BJ (cell line): Measurements from ENCODE around the gene GSTO1. TPM values are rescaled to one million over a fixed set of nuclear protein-coding genes. Genes with fewer than 3 reads are reported as not detected.

ENCODE experiments used
- CTCF ChIA-PET: fragments of 350-600 bp; formaldehyde crosslinking; extraction: SDS; loops from one replicate; lab custom pipeline; 2021; ENCODE audit warnings: antibody characterized with exemption, inconsistent platforms; lab: Yijun Ruan, JAX
- POLR2A ChIA-PET: fragments of 300-600 bp; sonication (Branson Sonifier 250); formaldehyde crosslinking; extraction: SDS; loops from one replicate; lab custom pipeline; 2021; ENCODE audit warnings: antibody characterized with exemption; lab: Charles Lee
- DNase-seq: peaks from one replicate; pipeline ENCODE4 v3.0.0-alpha.2; 2011; ENCODE audit warnings: low read depth
- H3K27me3 ChIP-seq: 2 replicates; pipeline ENCODE4 v1.6.0; 2011; ENCODE audit warnings: low read length; ENCODE audit not compliant: control insufficient read depth, insufficient read depth
- H3K36me3 ChIP-seq: 2 replicates; pipeline ENCODE4 v1.5.1; 2011; ENCODE audit warnings: low read length; ENCODE audit not compliant: control insufficient read depth, insufficient read depth
- H3K4me3 ChIP-seq: 2 replicates; pipeline ENCODE4 v1.5.1; 2011; ENCODE audit warnings: low read depth, mild to moderate bottlenecking, control low read depth, low read length
- CTCF ChIP-seq: IDR thresholded peaks from 2 replicates; pipeline ENCODE4 v1.5.1; 2011; ENCODE audit warnings: low read depth, mild to moderate bottlenecking, control low read depth, inconsistent platforms, low read length, moderate library complexity; ENCODE audit not compliant: insufficient read depth
- polyA minus RNA-seq: library from RNA; depleted of rRNA, polyadenylated mRNA; stranded (reverse); fragments of >200 nt; gene quantifications from 2 replicates; pipeline ENCODE4 v1.2.3, GENCODE V29; 2011; rRNA and poly(A)+ RNA removed
- polyA plus RNA-seq: library from polyadenylated mRNA; depleted of rRNA; stranded (reverse); fragments of >200 nt; gene quantifications from 2 replicates; pipeline ENCODE4 v1.2.3, GENCODE V29; 2011; rRNA removed

The GSTO1 gene
- polyA plus RNA-seq (79.3 and 149 TPM in 2 replicates), polyA minus RNA-seq (29.9 and 36.8 TPM in 2 replicates)

GRCh38 chr10:104254493-104255310 lies at the start of gene GSTO1:
Gene GSTO1 (plus strand): TSS chr10:104254892. CDS start chr10:104254929, 37 bp downstream.
- ChIA-PET CTCF (interaction anchor here (0.6 to 2.1 kb wide), 4 partner anchors 20 to 301 kb away, joined by 3 to 14 read pairs (median 4); no protein-coding TSS in a partner anchor), POLR2A (interaction anchor here (0.6 kb wide), 1 partner anchor 15 kb away, joined by 8 read pairs; no protein-coding TSS in a partner anchor)
- peak; percentile 24; the same call in 1 of the 2 replicates for TF ChIP-seq CTCF
- peak within 1 kb of the TSS; percentile 85 for H3K4me3 ChIP-seq
- H3K36me3 ChIP-seq, result peaks cover 5% of the 10 kb centered on the region
- peaks cover 1% of the 10 kb centered on the region; the same call in 1 of the 2 replicates for H3K27me3 ChIP-seq
- no peak for DNase-seq

- Histone ChIP-seq H3K36me3 (no peaks in the 10 kb centered on the region), H3K27me3 (peaks cover 1% of the 10 kb centered on the region; the same call in 1 of the 2 replicates), H3K4me3 (no peak overlapping the region)
- CTCF ChIA-PET, result interaction anchor here (0.6 kb wide), 1 partner anchor 318 kb away, joined by 3 read pairs; no protein-coding TSS in a partner anchor
- no peak for TF ChIP-seq CTCF
- DNase-seq, result no peak
- POLR2A ChIA-PET, result no interaction called here
These were observed 46.0 kb upstream of the GSTO1 start for GRCh38 chr10:104208730-104209129.

- Histone ChIP-seq H3K36me3 (no peaks in the 10 kb centered on the region), H3K27me3 (peaks cover 1% of the 10 kb centered on the region; the same call in 1 of the 2 replicates), H3K4me3 (no peak overlapping the region)
- ChIA-PET POLR2A (no interaction called here), CTCF (interaction anchor here (0.7 to 2.2 kb wide), 7 partner anchors 11 to 322 kb away, joined by 3 to 12 read pairs (median 3); no protein-coding TSS in a partner anchor)
- TF ChIP-seq CTCF, result peak; percentile 65
- no peak for DNase-seq
These were observed 45.0 kb upstream of the GSTO1 start for GRCh38 chr10:104209575-104210198.

- no peak for TF ChIP-seq CTCF
- no peak for DNase-seq
- CTCF ChIA-PET, result interaction anchor here (0.5 to 1.2 kb wide), 2 partner anchors 9 to 10 kb away, joined by 3 read pairs; no protein-coding TSS in a partner anchor
- Histone ChIP-seq H3K27me3 (peaks cover 7% of the 10 kb centered on the region), H3K4me3 (no peak overlapping the region), H3K36me3 (no peaks in the 10 kb centered on the region)
- POLR2A ChIA-PET, result no interaction called here
These were observed 38.1 kb upstream of the GSTO1 start for GRCh38 chr10:104216631-104217030.

- Histone ChIP-seq H3K36me3 (no peaks in the 10 kb centered on the region), H3K27me3 (peaks cover 5% of the 10 kb centered on the region), H3K4me3 (no peak overlapping the region)
- POLR2A ChIA-PET, result no interaction called here
- DNase-seq, result no peak
- CTCF ChIA-PET, result interaction anchor here (1.0 kb wide), 1 partner anchor 8 kb away, joined by 4 read pairs; no protein-coding TSS in a partner anchor
- no peak for TF ChIP-seq CTCF
These were observed 35.9 kb upstream of the GSTO1 start for GRCh38 chr10:104218751-104219150.
